Trophoblast cell (in vitro differentiated cells and primary cell): ENCODE results near the gene HIGD2B.
"Not testable (repeated sequence)": the region's sequence is repeated elsewhere in the genome, so short reads cannot be mapped to it uniquely, and the experiment has no call there.

Source experiments
- DNase-seq, 2 donors: peaks; one replicate each; pipeline ENCODE4 v3.0.0-alpha.2; 2016
- H2AFZ ChIP-seq: 2 replicates; pipeline ENCODE4 v1.6.1; 2013; ENCODE audit warnings: low read length, moderate library complexity, mild to moderate bottlenecking; ENCODE audit not compliant: insufficient read depth, poor library complexity
- H2AK5ac ChIP-seq: 2 replicates; pipeline ENCODE4 v1.6.1; 2013; ENCODE audit warnings: mild to moderate bottlenecking, low read length
- H2BK120ac ChIP-seq: 2 replicates; pipeline ENCODE4 v1.6.1; 2013; ENCODE audit warnings: low read length, mild to moderate bottlenecking, moderate library complexity; ENCODE audit not compliant: insufficient read depth, poor library complexity
- H2BK12ac ChIP-seq: 2 replicates; pipeline ENCODE4 v1.6.1; 2013; ENCODE audit warnings: mild to moderate bottlenecking, low read length, moderate library complexity
- H2BK5ac ChIP-seq: 2 replicates; pipeline ENCODE4 v1.6.1; 2013; ENCODE audit warnings: low read length, low read depth, moderate library complexity, mild to moderate bottlenecking; ENCODE audit not compliant: poor library complexity
- H3K14ac ChIP-seq: 2 replicates; pipeline ENCODE4 v1.6.1; 2013; ENCODE audit warnings: mild to moderate bottlenecking, low read length
- H3K18ac ChIP-seq: 2 replicates; pipeline ENCODE4 v1.6.1; 2013; ENCODE audit warnings: mild to moderate bottlenecking, low read length
- H3K23ac ChIP-seq: 2 replicates; pipeline ENCODE4 v1.6.1; 2013; ENCODE audit warnings: low read length
- H3K27ac ChIP-seq: 2 replicates; pipeline ENCODE4 v1.5.1; 2013; ENCODE audit warnings: low read depth, mild to moderate bottlenecking, inconsistent platforms, low read length, moderate library complexity
- H3K27me3 ChIP-seq: 2 replicates; pipeline ENCODE4 v1.6.1; 2013; ENCODE audit warnings: inconsistent platforms, mild to moderate bottlenecking, low read length, moderate library complexity; ENCODE audit not compliant: insufficient read depth
- H3K36me3 ChIP-seq, 2 experiments: 1 replicate in 1 of 2; 2 replicates in 1 of 2; pipeline ENCODE4 v1.6.1; 2013; ENCODE audit warnings: low read length in 2 of 2, mild to moderate bottlenecking in 2 of 2, moderate library complexity in 1 of 2; ENCODE audit not compliant: insufficient read depth in 2 of 2, control insufficient read depth in 1 of 2
- H3K4ac ChIP-seq: 2 replicates; pipeline ENCODE4 v1.6.1; 2013; ENCODE audit warnings: low read depth, mild to moderate bottlenecking, low read length, moderate library complexity
- H3K4me1 ChIP-seq, 2 experiments: 1 replicate in 1 of 2; 2 replicates in 1 of 2; pipeline ENCODE4 v1.6.1; 2013; ENCODE audit warnings: low read length in 2 of 2, mild to moderate bottlenecking in 2 of 2, moderate library complexity in 1 of 2; ENCODE audit not compliant: insufficient read depth in 2 of 2, control insufficient read depth in 1 of 2
- H3K4me2 ChIP-seq: 2 replicates; pipeline ENCODE4 v1.6.1; 2013; ENCODE audit warnings: inconsistent platforms, mild to moderate bottlenecking, low read length, moderate library complexity
- H3K4me3 ChIP-seq: 2 replicates; pipeline ENCODE4 v1.5.1; 2013; ENCODE audit warnings: mild to moderate bottlenecking, low read depth, low read length, inconsistent platforms
- H3K79me1 ChIP-seq: one replicate; pipeline ENCODE4 v1.6.1; 2013; ENCODE audit warnings: low read length
- H3K79me2 ChIP-seq: 2 replicates; pipeline ENCODE4 v1.6.1; 2013; ENCODE audit warnings: low read length, mild to moderate bottlenecking; ENCODE audit not compliant: control insufficient read depth, insufficient read depth, poor library complexity
- H3K9ac ChIP-seq: 2 replicates; pipeline ENCODE4 v1.6.1; 2013; ENCODE audit warnings: mild to moderate bottlenecking, low read length
- H3K9me3 ChIP-seq: 2 replicates; pipeline ENCODE4 v1.6.1; 2013; ENCODE audit warnings: low read depth, mild to moderate bottlenecking, control low read depth, inconsistent platforms, low read length; ENCODE audit not compliant: insufficient read depth
- H4K12ac ChIP-seq: 2 replicates; pipeline ENCODE4 v1.6.1; 2013; ENCODE audit warnings: low read depth, mild to moderate bottlenecking, low read length, moderate library complexity
- H4K8ac ChIP-seq: 2 replicates; pipeline ENCODE4 v1.6.1; 2013; ENCODE audit warnings: low read depth, mild to moderate bottlenecking, low read length, moderate library complexity
- H4K91ac ChIP-seq: one replicate; pipeline ENCODE4 v1.6.1; 2013; ENCODE audit warnings: low read depth, mild to moderate bottlenecking, low read length, moderate library complexity
- WGBS: extraction: QIAGEN DNeasy Blood & Tissue Kit; methylation state at CpG from one replicate; pipeline ENCODE4 v1.1.7; 2013; ENCODE audit warnings: missing lambda C conversion rate; ENCODE audit not compliant: insufficient read length, insufficient coverage; ENCODE audit errors: extremely low coverage; 5-methylcytosine and 5-hydroxymethylcytosine counted together

HIGD2B gene

GRCh38 chr15:72732086-72732485, 46.1 kb upstream of the HIGD2B start:
- H3K27ac ChIP-seq, result no peak overlapping the region
- H2BK5ac ChIP-seq, result no peak overlapping the region

GRCh38 chr15:72728821-72729220, 42.8 kb upstream of the HIGD2B start:
- H3K9ac ChIP-seq, result no peak overlapping the region
- no peak overlapping the region for H2BK12ac ChIP-seq
- no peak overlapping the region for H2AFZ ChIP-seq
- no peak overlapping the region for H3K4ac ChIP-seq
- H4K8ac ChIP-seq, result no peak overlapping the region
- H3K9me3 ChIP-seq, result no peaks in the 10 kb centered on the region
- no peak overlapping the region for H3K14ac ChIP-seq
- no peak for DNase-seq
- no peaks in the 10 kb centered on the region for H3K79me1 ChIP-seq
- no peak overlapping the region for H3K18ac ChIP-seq
- no peaks in the 10 kb centered on the region for H3K79me2 ChIP-seq
- no peak overlapping the region for H2BK5ac ChIP-seq
- no peak overlapping the region for H3K4me2 ChIP-seq
- H3K27ac ChIP-seq, result no peak overlapping the region
- no peaks in the 10 kb centered on the region for H3K4me1 ChIP-seq
- no peak overlapping the region for H2AK5ac ChIP-seq
- H3K23ac ChIP-seq, result no peak overlapping the region
- no peak overlapping the region for H4K91ac ChIP-seq
- H4K12ac ChIP-seq, result no peak overlapping the region
- H3K27me3 ChIP-seq, result no peaks in the 10 kb centered on the region
- WGBS, result no CpG with 5 or more reads among the region's 1 CpG
- H2BK120ac ChIP-seq, result no peak overlapping the region
- no peak overlapping the region for H3K4me3 ChIP-seq
- H3K36me3 ChIP-seq, result peaks cover 2 to 4% of the 10 kb centered on the region in 2 experiments

More at GRCh38 chr15:72732086-72732485, 46.1 kb upstream of the HIGD2B start:
- H2BK12ac ChIP-seq, result no peak overlapping the region
- H3K79me2 ChIP-seq, result no peaks in the 10 kb centered on the region
- no peak overlapping the region for H4K8ac ChIP-seq
- H3K23ac ChIP-seq, result no peak overlapping the region
- DNase-seq, result no peak
- H4K12ac ChIP-seq, result no peak overlapping the region
- no peak overlapping the region for H4K91ac ChIP-seq
- H3K79me1 ChIP-seq, result no peaks in the 10 kb centered on the region
- no peaks in the 10 kb centered on the region for H3K9me3 ChIP-seq
- H3K4me1 ChIP-seq, result no peaks in the 10 kb centered on the region
- H3K27me3 ChIP-seq, result no peaks in the 10 kb centered on the region
- H2BK120ac ChIP-seq, result no peak overlapping the region
- H3K4ac ChIP-seq, result no peak overlapping the region
- peaks cover 3 to 14% of the 10 kb centered on the region in 2 experiments for H3K36me3 ChIP-seq
- no peak overlapping the region for H2AFZ ChIP-seq
- no peak overlapping the region for H3K18ac ChIP-seq
- no peak overlapping the region for H3K9ac ChIP-seq
- no peak overlapping the region for H3K4me3 ChIP-seq
- H3K14ac ChIP-seq, result no peak overlapping the region
- H2AK5ac ChIP-seq, result no peak overlapping the region
- H3K4me2 ChIP-seq, result no peak overlapping the region

- not testable (repeated sequence) for H2BK5ac ChIP-seq, H3K9ac ChIP-seq, H4K91ac ChIP-seq, H3K23ac ChIP-seq, DNase-seq, H2BK120ac ChIP-seq, H3K4me3 ChIP-seq, H3K18ac ChIP-seq, H4K12ac ChIP-seq, H2AFZ ChIP-seq, H3K4ac ChIP-seq, H3K4me1 ChIP-seq, H3K14ac ChIP-seq, H3K36me3 ChIP-seq, H2BK12ac ChIP-seq, H3K9me3 ChIP-seq, H2AK5ac ChIP-seq, H3K4me2 ChIP-seq, H3K79me2 ChIP-seq, H3K79me1 ChIP-seq, H3K27me3 ChIP-seq, H3K27ac ChIP-seq, H4K8ac ChIP-seq
- WGBS, result no CpG with 5 or more reads among the region's 1 CpG
These were observed 42.3 kb upstream of the HIGD2B start for GRCh38 chr15:72728249-72728648.

GRCh38 chr15:72727154-72727553, 41.2 kb upstream of the HIGD2B start:
- H3K23ac ChIP-seq, result no peak overlapping the region
- H3K14ac ChIP-seq, result no peak overlapping the region
- peaks cover 2 to 4% of the 10 kb centered on the region in 2 experiments for H3K36me3 ChIP-seq
- H3K9ac ChIP-seq, result no peak overlapping the region
- no peaks in the 10 kb centered on the region for H3K9me3 ChIP-seq
- no peaks in the 10 kb centered on the region for H3K27me3 ChIP-seq
- H3K4me3 ChIP-seq, result no peak overlapping the region
- H3K79me1 ChIP-seq, result no peaks in the 10 kb centered on the region
- H2AFZ ChIP-seq, result no peak overlapping the region
- H4K12ac ChIP-seq, result no peak overlapping the region
- no peak overlapping the region for H2AK5ac ChIP-seq
- H3K4me1 ChIP-seq, result no peaks in the 10 kb centered on the region
- H2BK12ac ChIP-seq, result no peak overlapping the region
- no peak overlapping the region for H4K8ac ChIP-seq
- no peak overlapping the region for H2BK120ac ChIP-seq
- H3K27ac ChIP-seq, result no peak overlapping the region
- H4K91ac ChIP-seq, result no peak overlapping the region
- no peaks in the 10 kb centered on the region for H3K79me2 ChIP-seq
- H2BK5ac ChIP-seq, result no peak overlapping the region
- no peak for DNase-seq
- H3K4me2 ChIP-seq, result no peak overlapping the region
- no peak overlapping the region for H3K4ac ChIP-seq
- H3K18ac ChIP-seq, result no peak overlapping the region

- H3K27ac ChIP-seq, H3K18ac ChIP-seq, H3K4me1 ChIP-seq, H3K4me2 ChIP-seq, H2AFZ ChIP-seq, H2BK120ac ChIP-seq, H3K27me3 ChIP-seq, DNase-seq, H3K79me2 ChIP-seq, H3K79me1 ChIP-seq, H3K23ac ChIP-seq, H3K14ac ChIP-seq, H3K9me3 ChIP-seq, H3K4me3 ChIP-seq, H2BK12ac ChIP-seq, H2AK5ac ChIP-seq, H4K91ac ChIP-seq, H3K9ac ChIP-seq, H4K8ac ChIP-seq, H2BK5ac ChIP-seq, H3K4ac ChIP-seq, H3K36me3 ChIP-seq, H4K12ac ChIP-seq: not testable (repeated sequence)
- WGBS, result no CpG with 5 or more reads among the region's 6 CpGs
These were observed 39.9 kb upstream of the HIGD2B start for GRCh38 chr15:72725851-72726250.
